Epithelial cell of esophagus (primary cell): ENCODE results near the gene TRAP1.
A peak's percentile ranks its signal among the peaks of the same experiment; 100 is the strongest.

ENCODE experiments used
- DNase-seq: peaks from one replicate; pipeline ENCODE4 v3.0.0; 2010; ENCODE audit warnings: low read depth
- H3K4me3 ChIP-seq: 2 replicates; pipeline ENCODE4 v1.5.1; 2011; ENCODE audit warnings: mild to moderate bottlenecking, low read length, control low read depth
- CTCF ChIP-seq: IDR thresholded peaks from 2 replicates; pipeline ENCODE4 v1.5.1; 2011; ENCODE audit warnings: low read depth, mild to moderate bottlenecking, low read length, control low read depth, inconsistent platforms; ENCODE audit not compliant: insufficient read depth; ENCODE audit errors: missing control alignments

The TRAP1 gene

GRCh38 chr16:3717235-3718018 is at the start of gene TRAP1:
TRAP1 (minus strand) TSS chr16:3717524; CDS start chr16:3717508, 16 bp downstream.
- no peak for TF ChIP-seq CTCF
- DNase-seq: peak; percentile 83
- H3K4me3 ChIP-seq: peak within 1 kb of the TSS; percentile 88

GRCh38 chr16:3766177-3766576 is 48.9 kb upstream of the TRAP1 start:
- TF ChIP-seq CTCF: no peak
- H3K4me3 ChIP-seq: no peak overlapping the region
- DNase-seq: no peak

- H3K4me3 ChIP-seq: no peak overlapping the region
- no peak for DNase-seq
- no peak for TF ChIP-seq CTCF
Observed at GRCh38 chr16:3764409-3764808, 47.1 kb upstream of the TRAP1 start.

- no peak for TF ChIP-seq CTCF
- H3K4me3 ChIP-seq: no peak overlapping the region
- DNase-seq: no peak
Observed at GRCh38 chr16:3762107-3762750, 44.9 kb upstream of the TRAP1 start.

- no peak for DNase-seq
- no peak overlapping the region for H3K4me3 ChIP-seq
- TF ChIP-seq CTCF: no peak
Observed at GRCh38 chr16:3761375-3762106, 44.2 kb upstream of the TRAP1 start.

GRCh38 chr16:3760518-3760917 is 43.2 kb upstream of the TRAP1 start:
- TF ChIP-seq CTCF: no peak
- no peak for DNase-seq
- no peak overlapping the region for H3K4me3 ChIP-seq
